Fibroblast of villous mesenchyme (primary cell): ENCODE data around the gene MMADHC. TPM values are rescaled to one million over a fixed set of nuclear protein-coding genes. Genes with fewer than 3 reads are reported as not detected.

Experiments used
- DNase-seq: peaks from one replicate; pipeline ENCODE4 v3.0.0-alpha.2; 2010; ENCODE audit warnings: low read depth
- H3K4me3 ChIP-seq: 2 replicates; pipeline ENCODE4 v1.5.1; 2011; ENCODE audit warnings: low read depth, mild to moderate bottlenecking, low read length
- total RNA-seq: library from RNA; depleted of rRNA; stranded (reverse); fragments of >200 nt; gene quantifications from 2 replicates; pipeline ENCODE4 v1.2.3, GENCODE V29; 2012
- TF ChIP-seq, protein P1 (sequence below): IDR thresholded peaks from 2 replicates; pipeline ENCODE4 v1.5.1; 2012; ENCODE audit warnings: low read depth, mild to moderate bottlenecking, low read length; ENCODE audit not compliant: insufficient read depth

The MMADHC gene
- total RNA-seq, 1 donor, result 265 TPM

DNA sequence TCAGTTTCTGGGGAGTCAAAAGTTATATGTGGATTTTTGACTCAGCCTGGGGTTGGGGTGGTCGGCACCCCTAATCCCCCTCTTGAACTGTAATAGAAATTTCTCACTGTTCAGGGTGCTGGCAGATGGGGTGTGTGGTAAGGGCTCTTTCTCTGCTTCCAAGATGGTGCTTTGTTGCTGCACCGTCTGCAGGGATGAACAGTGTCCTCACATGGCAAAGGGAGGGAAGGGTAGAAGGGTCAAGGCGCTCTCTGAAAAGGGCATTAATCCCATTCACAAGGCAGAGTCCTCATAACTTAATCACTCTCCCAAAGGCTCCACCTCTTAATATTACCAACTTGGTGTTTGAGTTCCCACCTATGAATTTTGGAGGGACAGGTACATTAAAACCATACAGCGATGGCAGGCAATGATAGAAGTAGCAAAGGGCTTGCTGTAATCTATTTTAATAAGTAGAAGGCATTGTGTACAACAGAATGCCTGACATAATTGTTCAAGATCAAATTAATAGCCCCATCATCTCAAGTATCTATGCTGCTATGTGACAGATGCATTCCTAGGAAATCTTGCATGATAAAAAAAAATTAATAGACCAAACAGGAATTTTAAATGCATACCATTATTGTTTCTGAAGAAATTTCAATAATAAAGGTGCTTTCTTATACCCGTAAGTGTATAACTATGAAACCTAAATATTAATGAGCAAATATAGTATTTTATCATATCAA lies 28.1 kb downstream of the MMADHC start:
- TF ChIP-seq, protein P1, sequence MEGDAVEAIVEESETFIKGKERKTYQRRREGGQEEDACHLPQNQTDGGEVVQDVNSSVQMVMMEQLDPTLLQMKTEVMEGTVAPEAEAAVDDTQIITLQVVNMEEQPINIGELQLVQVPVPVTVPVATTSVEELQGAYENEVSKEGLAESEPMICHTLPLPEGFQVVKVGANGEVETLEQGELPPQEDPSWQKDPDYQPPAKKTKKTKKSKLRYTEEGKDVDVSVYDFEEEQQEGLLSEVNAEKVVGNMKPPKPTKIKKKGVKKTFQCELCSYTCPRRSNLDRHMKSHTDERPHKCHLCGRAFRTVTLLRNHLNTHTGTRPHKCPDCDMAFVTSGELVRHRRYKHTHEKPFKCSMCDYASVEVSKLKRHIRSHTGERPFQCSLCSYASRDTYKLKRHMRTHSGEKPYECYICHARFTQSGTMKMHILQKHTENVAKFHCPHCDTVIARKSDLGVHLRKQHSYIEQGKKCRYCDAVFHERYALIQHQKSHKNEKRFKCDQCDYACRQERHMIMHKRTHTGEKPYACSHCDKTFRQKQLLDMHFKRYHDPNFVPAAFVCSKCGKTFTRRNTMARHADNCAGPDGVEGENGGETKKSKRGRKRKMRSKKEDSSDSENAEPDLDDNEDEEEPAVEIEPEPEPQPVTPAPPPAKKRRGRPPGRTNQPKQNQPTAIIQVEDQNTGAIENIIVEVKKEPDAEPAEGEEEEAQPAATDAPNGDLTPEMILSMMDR, result no peak
- DNase-seq, result no peak
- H3K4me3 ChIP-seq, result no peak overlapping the region

DNA sequence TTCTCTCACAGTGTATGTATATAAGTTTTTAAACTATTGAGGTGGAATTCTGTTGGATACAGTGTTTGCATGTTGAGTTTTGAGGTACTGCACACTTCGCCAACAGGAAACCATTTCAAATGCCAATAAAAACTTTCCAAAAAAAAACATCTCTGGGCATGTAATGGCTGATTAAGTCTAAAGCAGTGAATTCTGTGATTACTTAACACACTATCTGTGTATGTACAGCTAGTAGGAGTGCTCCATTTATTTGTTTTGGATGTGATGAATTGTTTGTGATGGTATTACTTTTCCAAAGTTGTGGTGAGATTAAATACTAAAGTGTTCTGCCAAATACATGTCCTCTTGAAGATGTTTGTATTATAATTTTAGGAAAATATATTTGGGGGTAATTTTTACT lies 31.1 kb downstream of the MMADHC start:
- TF ChIP-seq, protein P1, result no peak
- H3K4me3 ChIP-seq, result no peak overlapping the region
- DNase-seq, result no peak

DNA sequence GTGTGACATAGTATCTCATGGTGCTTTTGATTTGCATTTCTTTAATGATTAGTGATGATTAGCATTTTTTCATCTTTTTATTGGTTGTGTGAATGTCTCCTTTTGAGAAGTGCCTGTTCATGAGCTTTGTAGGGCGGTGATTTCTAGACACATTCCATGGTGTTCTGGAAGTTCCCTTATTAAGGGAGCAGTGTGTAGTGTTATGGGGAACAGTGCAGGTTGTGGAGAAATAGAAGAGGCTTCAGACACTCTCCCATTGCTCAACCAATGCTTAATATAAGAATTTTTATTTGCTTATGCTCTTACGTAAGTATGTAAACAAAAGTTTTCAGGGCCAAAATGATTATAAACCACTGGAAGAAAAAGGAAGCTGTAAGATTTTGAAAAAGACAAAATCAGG lies 34.7 kb downstream of the MMADHC start:
- no peak overlapping the region for H3K4me3 ChIP-seq
- TF ChIP-seq, protein P1, result no peak
- peak; percentile 28 for DNase-seq

DNA sequence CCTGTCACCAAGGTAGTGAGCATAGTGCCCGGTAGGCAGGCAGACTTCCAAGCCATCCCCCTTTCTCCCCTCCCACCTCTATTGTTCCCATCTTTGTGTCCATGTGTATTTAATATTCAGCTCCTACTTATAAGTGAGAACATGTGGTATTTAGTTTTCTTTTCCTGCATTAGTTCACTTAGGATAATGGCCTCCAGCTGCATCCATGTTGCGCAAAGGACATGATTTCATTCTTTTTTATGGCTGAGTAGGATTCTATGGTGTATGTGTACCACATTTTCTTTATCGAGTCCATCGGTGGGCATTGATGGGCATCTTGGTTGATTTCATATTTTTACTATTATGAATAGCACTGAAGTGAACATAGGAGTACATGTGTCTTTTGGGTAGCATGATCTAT lies 35.3 kb downstream of the MMADHC start:
- DNase-seq, result no peak
- TF ChIP-seq, protein P1, result no peak

DNA sequence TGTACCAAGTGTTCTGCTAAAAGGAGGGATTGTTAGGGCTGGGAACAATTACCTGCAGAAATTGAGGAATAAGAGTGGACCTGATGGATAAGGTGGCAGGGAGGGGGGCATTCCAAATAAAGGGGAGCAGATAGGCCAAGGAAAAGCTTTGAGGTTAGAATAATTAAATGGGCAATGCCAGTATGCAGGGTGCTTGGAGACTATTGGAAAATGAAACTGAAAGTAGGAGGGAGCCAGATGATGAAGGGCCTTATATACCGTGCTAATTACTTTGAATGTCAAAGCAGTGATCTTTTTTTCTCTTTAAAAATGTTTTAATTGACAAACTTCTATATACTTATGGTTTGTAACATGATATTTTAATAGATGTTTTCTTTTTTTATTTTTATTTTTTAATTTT lies 42.9 kb downstream of the MMADHC start:
- peak overlapping the region; percentile 13 for H3K4me3 ChIP-seq
- DNase-seq, result peak; percentile 10
- TF ChIP-seq, protein P1, result no peak

More for the DNA sequence above, 35.3 kb downstream of the MMADHC start:
- H3K4me3 ChIP-seq, result no peak overlapping the region

DNA sequence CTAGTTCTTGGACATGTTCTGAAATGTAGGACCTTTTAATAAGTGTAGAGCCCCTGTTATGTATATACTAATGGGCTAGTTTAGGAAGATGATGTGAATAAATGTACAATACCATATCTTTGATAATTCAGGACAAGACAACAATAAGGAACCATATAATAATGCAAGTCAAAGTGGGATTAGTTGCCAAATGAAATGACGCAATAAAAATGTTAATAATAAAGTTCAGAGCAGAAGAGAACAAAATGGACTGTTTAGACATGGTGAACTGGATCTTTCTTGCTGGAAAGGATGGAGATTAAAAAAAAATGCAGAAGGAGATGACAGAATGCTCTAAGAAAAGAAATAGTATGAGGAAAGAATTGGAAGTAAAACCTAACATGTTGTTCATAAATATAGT lies 43.7 kb downstream of the MMADHC start:
- DNase-seq, result no peak
- no peak overlapping the region for H3K4me3 ChIP-seq
- TF ChIP-seq, protein P1, result no peak

DNA sequence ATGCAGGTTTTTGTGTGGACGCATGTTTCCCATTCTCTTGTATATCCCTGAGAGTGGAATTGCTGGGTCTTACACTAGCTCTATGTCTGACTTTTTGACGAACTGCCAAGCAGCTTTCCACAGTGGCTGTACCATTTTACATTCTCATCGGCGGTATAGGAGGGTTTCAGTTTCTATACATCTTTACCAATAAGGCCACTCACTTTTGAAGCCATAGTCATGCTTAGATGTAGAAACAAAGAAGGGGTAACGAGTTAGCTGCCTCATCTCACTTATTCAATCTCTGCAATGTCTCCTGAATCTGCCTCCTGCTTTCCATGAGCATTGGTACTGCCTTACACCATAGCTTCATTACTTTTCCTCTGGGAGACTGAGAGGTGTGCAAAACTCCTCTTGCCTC lies 47.4 kb downstream of the MMADHC start:
- DNase-seq, result no peak
- TF ChIP-seq, protein P1, result no peak
- H3K4me3 ChIP-seq, result no peak overlapping the region
